Right atrium auricular region (tissue), 2 donors: ENCODE measurements around the gene NPY1R. TPM values are rescaled to one million over a fixed set of nuclear protein-coding genes. Genes with fewer than 3 reads are reported as not detected.

ENCODE experiments used
- DNase-seq: peaks from one replicate; pipeline ENCODE4 v3.0.0-alpha.2; 2019; ENCODE audit warnings: low spot score
- H3K27ac ChIP-seq, 2 donors: fragments of 200-600 bp; sonication (generic); 1 replicate in 1 of 2; 2 replicates in 1 of 2; pipeline ENCODE4 v1.5.1; 2016 to 2019
- H3K27me3 ChIP-seq, 2 donors: fragments of 200-600 bp; sonication (generic); one replicate each; pipeline versions ENCODE4 v1.5.1 to v1.6.0; 2017 to 2019
- H3K36me3 ChIP-seq: fragments of 200-600 bp; sonication (generic); one replicate; pipeline ENCODE4 v1.5.1; 2016
- H3K4me1 ChIP-seq, 2 donors: fragments of 200-600 bp; sonication (generic); one replicate each; pipeline versions ENCODE4 v1.5.1 to v1.6.0; 2017 to 2019
- H3K4me3 ChIP-seq, 2 donors: fragments of 200-600 bp; sonication (generic); 1 replicate in 1 of 2; 2 replicates in 1 of 2; pipeline ENCODE4 v1.5.1; 2017 to 2019; ENCODE audit warnings: mild to moderate bottlenecking in 1 of 2, moderate library complexity in 1 of 2
- H3K9me3 ChIP-seq, 2 donors: fragments of 200-600 bp; sonication (generic); one replicate each; pipeline ENCODE4 v1.5.1; 2019
- CTCF ChIP-seq, 2 donors: fragments of 200-600 bp; sonication (generic); IDR thresholded peaks; one replicate each; pipeline ENCODE4 v1.5.1; 2019; ENCODE audit warnings: antibody characterized with exemption in 2 of 2
- total RNA-seq, 2 donors: library from RNA; depleted of rRNA; stranded (reverse); fragments of >200 nt; gene quantifications; one replicate each; pipeline ENCODE4 v1.1.0, GENCODE V29; 2016

NPY1R gene
- total RNA-seq, 2 donors from 2014 or later, result 4.0 to 4.4 TPM

- Histone ChIP-seq H3K9me3 (no peaks in the 10 kb centered on the region), H3K27me3 (no peaks in the 10 kb centered on the region), H3K4me3 (no peak overlapping the region), H3K36me3 (no peaks in the 10 kb centered on the region), H3K4me1 (no peaks in the 10 kb centered on the region), H3K27ac (no peak overlapping the region)
- no peak for DNase-seq
- TF ChIP-seq CTCF (IDR thresholded peaks at IDR 0.05), result no peak
Observed at GRCh38 chr4:163356104-163356503, 23.7 kb upstream of the NPY1R start.

GRCh38 chr4:163353054-163353453 is 20.7 kb upstream of the NPY1R start:
- Histone ChIP-seq H3K4me3 (no peak overlapping the region), H3K4me1 (no peaks in the 10 kb centered on the region), H3K27me3 (no peaks in the 10 kb centered on the region), H3K27ac (no peak overlapping the region), H3K9me3 (no peaks in the 10 kb centered on the region), H3K36me3 (no peaks in the 10 kb centered on the region)
- TF ChIP-seq CTCF (IDR thresholded peaks at IDR 0.05), result no peak
- no peak for DNase-seq

- no peak overlapping the region for H3K4me3 ChIP-seq
- H3K9me3 ChIP-seq, result no peaks in the 10 kb centered on the region
- no peaks in the 10 kb centered on the region for H3K36me3 ChIP-seq
- TF ChIP-seq CTCF (IDR thresholded peaks at IDR 0.05), result no peak
- no peak overlapping the region for H3K27ac ChIP-seq
- no peak for DNase-seq
- peaks cover 0 to 2% of the 10 kb centered on the region in 2 donors for H3K27me3 ChIP-seq
- no peaks in the 10 kb centered on the region for H3K4me1 ChIP-seq
Observed at GRCh38 chr4:163350672-163351071, 18.3 kb upstream of the NPY1R start.

GRCh38 chr4:163344147-163345125 is 12.0 kb upstream of the NPY1R start:
- peak overlapping the region; percentile 19 to 52 for H3K4me3 ChIP-seq
- DNase-seq, result no peak
- peaks cover 2 to 8% of the 10 kb centered on the region in 2 donors for H3K27me3 ChIP-seq
- H3K27ac ChIP-seq, result peak overlapping the region; percentile 11 to 28
- no peaks in the 10 kb centered on the region for H3K36me3 ChIP-seq
- TF ChIP-seq CTCF (IDR thresholded peaks at IDR 0.05), result no peak
- H3K9me3 ChIP-seq, result no peaks in the 10 kb centered on the region
- peaks cover 0 to 14% of the 10 kb centered on the region in 2 donors for H3K4me1 ChIP-seq

- Histone ChIP-seq H3K4me1 (peaks cover 0 to 14% of the 10 kb centered on the region in 2 donors), H3K36me3 (no peaks in the 10 kb centered on the region), H3K27ac (peak within 1 kb of the TSS; percentile 11 to 28), H3K9me3 (no peaks in the 10 kb centered on the region), H3K27me3 (peaks cover 2 to 8% of the 10 kb centered on the region in 2 donors), H3K4me3 (peak within 1 kb of the TSS; percentile 19 to 52)
- DNase-seq, result no peak
- TF ChIP-seq CTCF (IDR thresholded peaks at IDR 0.05), result no peak
Observed at GRCh38 chr4:163343604-163344146, 11.3 kb upstream of the NPY1R start, which contains the start of gene NPY5R. TSS of gene NPY5R (plus strand) at chr4:163343892. CDS start at chr4:163350274, 6,382 bp downstream.
